8988T (cell line): ENCODE measurements around the gene XPNPEP3.
"Not testable (repeated sequence)": the region's sequence is repeated elsewhere in the genome, so short reads cannot be mapped to it uniquely, and the experiment has no call there.

ENCODE experiments used
- DNase-seq: peaks from one replicate; pipeline ENCODE4 v3.0.0; 2011

The XPNPEP3 gene

GRCh38 chr22:40862013-40862412, 5.1 kb downstream of the XPNPEP3 start, which contains the start of gene DNAJB7:
DNAJB7 (minus strand) TSS chr22:40862113; CDS start chr22:40861994, 119 bp downstream.
- DNase-seq, result no peak

GRCh38 chr22:40862537-40862936, 5.6 kb downstream of the XPNPEP3 start:
- no peak for DNase-seq

- no peak for DNase-seq
Measured at GRCh38 chr22:40867109-40867508, 10.2 kb downstream of the XPNPEP3 start.

DNA sequence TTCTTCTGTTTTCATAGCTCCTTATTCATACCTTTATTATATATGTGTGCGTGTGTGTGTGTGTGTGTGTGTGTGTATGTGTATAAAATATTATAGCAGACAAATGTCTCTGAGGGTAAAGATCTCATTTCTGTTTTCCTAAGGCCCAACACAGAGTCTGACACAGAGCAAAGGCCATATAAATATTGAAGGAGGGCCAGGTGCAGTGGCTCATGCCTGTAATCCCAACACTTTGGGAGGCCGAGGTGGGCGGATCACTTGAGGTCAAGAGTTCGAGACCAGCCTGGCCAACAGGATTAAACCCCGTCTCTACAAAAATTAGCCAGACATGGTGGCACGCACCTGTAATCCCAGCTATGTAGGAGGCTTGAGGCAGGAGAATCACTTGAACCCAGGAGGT, 11.4 kb downstream of the XPNPEP3 start:
- DNase-seq, result not testable (repeated sequence)

DNA sequence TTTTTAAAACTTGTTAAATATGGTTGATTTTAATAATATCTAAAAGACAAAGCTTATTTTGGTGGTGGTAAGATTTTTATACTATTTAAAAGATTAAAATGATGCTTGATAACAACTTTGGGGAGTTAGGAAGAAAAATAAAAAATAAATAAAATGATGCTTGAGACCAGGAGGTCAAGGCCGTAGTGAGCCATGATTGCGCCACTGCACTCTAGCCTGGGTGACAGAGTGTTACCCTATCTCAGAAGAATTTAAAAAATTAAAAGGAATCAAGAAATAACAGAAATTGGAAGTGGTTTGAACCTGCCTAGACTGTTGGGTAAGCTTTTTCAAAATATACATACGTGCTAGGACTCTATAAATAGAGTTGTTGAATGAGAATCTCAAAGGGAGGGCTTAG, 17.1 kb downstream of the XPNPEP3 start:
- DNase-seq, result no peak

- no peak for DNase-seq
Measured at GRCh38 chr22:40875111-40875510, 18.2 kb downstream of the XPNPEP3 start.

DNA sequence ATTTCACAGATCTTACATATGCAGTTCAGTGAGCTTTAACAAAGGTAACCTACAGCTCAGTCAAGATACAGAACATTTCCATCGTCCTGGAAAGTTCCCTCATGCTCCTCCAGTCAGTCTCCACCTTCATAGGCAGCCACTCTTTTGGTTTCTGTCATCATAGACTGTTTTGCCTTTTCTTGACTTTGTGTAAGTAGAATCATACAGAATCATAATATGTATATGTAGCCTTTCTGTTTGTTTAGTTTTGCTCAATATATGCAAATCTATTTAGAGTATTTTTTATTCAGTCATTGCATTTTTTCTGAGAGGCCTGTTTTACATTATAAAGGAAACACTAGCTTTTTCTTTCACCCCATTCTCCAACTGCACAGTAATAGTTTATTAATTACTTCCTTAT, 20.0 kb downstream of the XPNPEP3 start:
- no peak for DNase-seq

- DNase-seq, result no peak
Measured at GRCh38 chr22:40877488-40877887, 20.5 kb downstream of the XPNPEP3 start.

DNA sequence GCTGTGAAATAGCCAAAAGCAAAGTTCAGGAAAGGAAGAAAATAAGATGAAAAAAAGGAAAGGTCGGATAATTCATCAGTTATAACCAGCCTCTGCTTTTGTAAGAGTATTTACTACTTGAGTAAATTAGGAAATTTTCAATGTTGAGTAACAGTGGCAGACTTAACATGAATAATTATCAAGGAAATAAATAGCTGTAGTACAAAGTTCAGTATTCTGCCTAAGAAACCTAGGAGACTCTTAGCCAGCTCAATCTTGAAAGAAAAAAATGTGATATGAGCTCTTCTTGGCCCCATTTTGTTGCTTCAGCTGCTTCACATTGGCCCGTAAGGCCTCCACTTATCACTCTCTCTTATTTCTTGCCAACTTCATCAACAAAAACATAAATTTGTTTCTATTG, 22.0 kb downstream of the XPNPEP3 start:
- DNase-seq, result no peak

- DNase-seq, result no peak
Measured at GRCh38 chr22:40889116-40889515, 32.2 kb downstream of the XPNPEP3 start.

DNA sequence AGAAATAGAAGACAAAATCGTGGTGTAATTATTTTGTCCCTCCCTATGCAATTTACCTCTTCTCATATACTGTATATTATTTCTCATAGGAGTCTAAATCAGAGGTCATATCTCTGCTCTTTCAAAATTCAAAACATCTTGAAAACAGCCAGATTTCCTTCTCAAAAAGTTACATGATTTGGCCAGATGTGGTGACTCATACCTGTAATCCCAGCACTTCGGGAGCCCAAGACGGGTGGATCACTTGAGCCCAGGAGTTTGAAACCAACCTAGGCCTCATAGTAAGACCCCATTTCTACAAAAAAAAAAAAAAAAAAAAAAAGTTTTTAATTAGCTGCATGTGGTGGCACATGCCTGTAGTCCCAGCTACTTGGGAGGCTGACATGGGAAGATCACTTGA, 33.9 kb downstream of the XPNPEP3 start:
- DNase-seq, result no peak

- DNase-seq, result no peak
Measured at GRCh38 chr22:40894417-40894816, 37.5 kb downstream of the XPNPEP3 start.

GRCh38 chr22:40898850-40899357, 42.0 kb downstream of the XPNPEP3 start:
- no peak for DNase-seq

- DNase-seq, result no peak
Measured at GRCh38 chr22:40904101-40904500, 47.2 kb downstream of the XPNPEP3 start.

GRCh38 chr22:40908895-40909294, 51.9 kb downstream of the XPNPEP3 start:
- DNase-seq, result no peak

DNA sequence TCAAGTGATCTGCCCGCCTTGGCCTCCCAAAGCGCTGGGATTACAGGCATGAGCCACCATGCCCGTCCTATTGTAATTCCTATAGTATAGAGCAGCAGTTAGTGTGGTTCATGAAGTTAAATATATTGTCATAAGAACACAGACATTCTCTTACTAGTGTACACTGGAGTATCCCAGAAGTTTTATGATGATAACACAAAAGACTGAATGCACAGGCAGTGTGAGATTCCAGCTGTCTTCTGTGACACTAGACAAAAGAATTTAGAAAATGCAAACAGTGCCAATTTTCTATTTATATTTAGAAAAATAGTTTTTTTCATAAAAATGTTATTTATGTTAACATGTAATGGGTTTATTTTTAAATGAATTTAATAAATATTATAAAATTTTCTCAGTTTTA, 54.8 kb downstream of the XPNPEP3 start:
- DNase-seq, result no peak

DNA sequence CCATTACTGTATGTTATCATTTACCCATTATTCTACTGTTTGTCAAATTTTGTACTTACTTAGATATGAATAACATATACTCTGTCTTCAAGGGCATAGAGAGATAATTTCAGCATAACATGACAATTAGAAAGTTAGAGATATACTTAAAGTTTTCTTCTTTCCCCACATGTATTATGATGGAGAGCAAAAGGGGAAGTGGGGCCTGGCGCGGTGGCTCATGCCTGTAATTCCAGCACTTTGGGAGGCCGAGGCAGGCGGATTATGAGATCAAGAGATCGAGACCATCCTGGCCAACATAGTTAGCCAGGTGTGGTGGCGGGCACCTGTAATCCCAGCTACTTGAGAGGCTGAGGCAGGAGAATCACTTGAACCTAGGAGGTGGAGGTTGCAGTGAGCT, 56.0 kb downstream of the XPNPEP3 start:
- DNase-seq, result not testable (repeated sequence)

DNA sequence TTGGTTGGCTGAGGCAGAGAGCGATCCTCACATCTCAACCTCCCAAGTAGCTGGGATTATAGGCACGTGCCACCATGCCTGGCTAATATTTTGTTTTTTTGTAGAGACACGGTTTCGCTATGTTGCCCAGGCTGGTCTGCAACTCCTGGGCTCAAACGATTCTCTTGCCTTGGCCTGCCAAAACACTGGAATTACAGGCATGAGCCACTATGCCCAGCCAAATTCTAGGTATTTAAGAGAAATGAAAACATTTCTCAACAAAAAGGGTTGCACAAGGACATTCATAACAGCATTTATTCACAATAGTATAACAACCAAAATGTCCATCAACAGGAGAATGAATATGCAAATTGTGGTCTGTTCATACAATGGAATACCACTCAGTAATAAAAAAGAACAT, 62.5 kb downstream of the XPNPEP3 start:
- DNase-seq, result no peak

GRCh38 chr22:40920526-40920925, 63.6 kb downstream of the XPNPEP3 start:
- DNase-seq, result no peak

GRCh38 chr22:40922484-40923303, 65.7 kb downstream of the XPNPEP3 start:
- no peak for DNase-seq

GRCh38 chr22:40928657-40929056, 71.7 kb downstream of the XPNPEP3 start:
- DNase-seq, result no peak

GRCh38 chr22:40932396-40932795, 75.4 kb downstream of the XPNPEP3 start:
- DNase-seq, result no peak

DNA sequence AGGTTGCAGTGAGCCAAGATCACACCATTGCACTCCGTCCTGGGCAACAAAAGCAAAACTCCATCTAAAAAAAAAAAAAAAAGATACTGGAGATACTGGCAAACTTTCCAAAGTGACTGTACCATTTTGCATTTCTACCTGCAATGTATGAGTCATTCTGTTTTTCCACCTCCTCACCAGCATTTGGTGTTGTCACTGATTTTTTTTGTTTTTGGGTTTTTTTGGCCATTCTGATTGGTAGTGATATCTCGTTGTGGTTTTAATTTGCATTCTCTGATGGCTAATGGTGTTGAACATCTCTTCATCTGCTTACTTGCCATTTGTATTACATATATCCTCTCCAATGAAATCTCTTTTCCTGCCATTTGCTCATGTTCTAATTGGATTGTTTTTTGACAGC, 82.3 kb downstream of the XPNPEP3 start:
- DNase-seq, result no peak

- peak; percentile 68 for DNase-seq
Measured at GRCh38 chr22:40950962-40951794, 94.2 kb downstream of the XPNPEP3 start, which contains the start of gene RBX1. RBX1 (plus strand) TSS chr22:40951378; CDS start chr22:40951399, 21 bp downstream.
